DLD1 (cell line): Measurements from ENCODE around the gene CLDN3.

Experiments
- in situ Hi-C: cut with HindIII; loops from 2 replicates; pipeline ENCODE4 v1.10.0; 2017; ENCODE audit warnings: low sequenced_read_pairs

Gene CLDN3

DNA sequence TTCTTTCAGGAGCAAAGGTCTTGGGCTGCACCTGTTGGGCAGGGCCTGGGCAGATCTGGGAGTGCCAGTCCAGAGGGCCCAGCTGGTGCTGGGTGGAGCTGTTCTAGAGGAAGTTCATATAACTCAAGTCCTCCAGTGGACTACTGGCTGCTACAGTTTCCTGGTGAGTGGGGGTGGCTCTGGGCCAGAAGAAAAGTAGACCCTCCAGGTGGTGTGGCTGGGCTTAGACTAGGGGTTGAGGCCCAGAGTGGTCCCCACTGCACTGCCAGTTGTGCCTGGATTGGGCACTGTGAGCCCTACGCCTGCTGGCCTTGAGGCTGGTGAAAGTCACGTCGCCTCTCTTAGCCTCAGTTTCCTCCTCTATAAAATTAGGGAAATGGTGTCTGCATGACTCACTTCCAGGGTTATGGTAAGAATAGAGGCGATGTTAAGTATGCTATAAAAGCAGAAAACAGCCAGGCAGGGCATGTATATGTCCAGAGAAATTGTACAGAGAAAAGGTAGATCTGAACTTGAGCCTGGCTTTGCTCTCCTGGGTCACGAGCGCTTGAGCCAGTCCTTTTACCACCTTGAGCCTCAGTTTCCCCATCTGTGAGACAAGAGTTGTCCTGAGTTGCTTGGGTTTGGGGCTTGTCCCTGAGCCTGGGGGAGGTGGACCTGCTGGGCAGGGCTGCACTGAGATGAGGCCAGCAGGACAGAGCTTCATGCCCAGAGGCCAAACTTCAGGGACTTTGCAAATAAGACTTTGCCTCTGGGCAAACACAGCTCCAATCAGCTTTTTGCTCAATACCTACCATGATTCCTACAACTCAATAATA is 3.8 kb upstream of the CLDN3 start:
- in situ Hi-C loops: no loop called here

DNA sequence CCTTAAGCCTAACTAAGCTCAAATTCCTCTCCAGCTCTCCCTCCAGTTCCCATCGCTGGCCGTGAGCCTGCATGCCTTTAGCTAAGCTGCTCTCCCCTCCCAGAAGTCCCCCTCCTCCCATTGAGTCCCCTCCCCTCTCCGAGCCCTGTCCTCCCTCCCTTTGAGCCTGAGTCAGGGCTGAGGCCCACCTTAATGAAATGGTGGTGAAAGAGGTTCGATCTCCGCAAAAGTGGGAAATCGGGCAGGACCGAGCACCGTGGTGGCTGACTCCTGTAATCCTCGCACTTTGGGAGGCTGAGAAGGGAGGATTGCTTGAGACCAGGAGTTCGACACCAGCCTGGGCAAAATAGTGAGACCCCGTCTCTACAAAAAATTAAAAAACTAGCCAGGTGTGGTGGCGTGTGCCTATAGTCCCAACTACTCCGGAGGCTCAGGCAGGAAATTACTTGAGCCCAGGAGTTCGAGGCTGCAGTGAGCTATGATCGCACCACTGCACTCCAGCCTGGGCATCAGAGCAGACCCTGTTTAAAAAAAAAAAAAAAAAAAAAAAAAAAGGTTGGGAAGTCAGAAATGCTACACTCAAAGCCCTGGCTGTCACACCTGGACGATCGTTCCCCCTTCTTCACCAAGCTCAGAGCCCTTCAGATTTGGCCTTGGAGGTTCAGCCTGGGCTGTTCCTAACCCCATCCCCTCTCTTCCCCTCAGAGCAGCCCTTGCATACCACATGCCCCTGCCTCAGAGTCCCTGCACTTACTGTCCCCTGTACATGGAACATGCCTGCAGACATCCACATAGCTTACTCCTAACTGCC is 995 bp upstream of the CLDN3 start:
- in situ Hi-C loops: no loop called here

DNA sequence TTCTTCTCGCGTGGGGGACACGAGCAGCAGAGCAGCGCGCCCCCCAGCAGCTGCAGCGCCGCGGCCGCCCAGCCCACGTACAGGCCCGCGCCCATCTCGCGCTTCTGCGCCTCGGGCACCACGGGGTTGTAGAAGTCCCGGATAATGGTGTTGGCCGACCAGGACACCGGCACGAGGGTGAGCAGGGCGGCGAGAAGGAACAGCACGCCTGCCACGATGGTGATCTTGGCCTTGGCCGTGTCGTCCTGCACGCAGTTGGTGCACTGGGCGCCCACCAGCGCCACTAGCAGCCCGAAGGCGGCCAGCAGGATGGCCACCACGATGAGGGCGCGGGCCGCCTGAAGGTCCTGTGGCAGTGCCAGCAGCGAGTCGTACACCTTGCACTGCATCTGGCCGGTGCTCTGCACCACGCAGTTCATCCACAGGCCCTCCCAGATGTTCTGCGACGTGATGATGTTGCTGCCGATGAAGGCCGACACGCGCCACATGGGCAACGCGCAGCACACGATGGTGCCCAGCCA is 529 bp downstream of the CLDN3 start:
- in situ Hi-C loops: no loop called here

DNA sequence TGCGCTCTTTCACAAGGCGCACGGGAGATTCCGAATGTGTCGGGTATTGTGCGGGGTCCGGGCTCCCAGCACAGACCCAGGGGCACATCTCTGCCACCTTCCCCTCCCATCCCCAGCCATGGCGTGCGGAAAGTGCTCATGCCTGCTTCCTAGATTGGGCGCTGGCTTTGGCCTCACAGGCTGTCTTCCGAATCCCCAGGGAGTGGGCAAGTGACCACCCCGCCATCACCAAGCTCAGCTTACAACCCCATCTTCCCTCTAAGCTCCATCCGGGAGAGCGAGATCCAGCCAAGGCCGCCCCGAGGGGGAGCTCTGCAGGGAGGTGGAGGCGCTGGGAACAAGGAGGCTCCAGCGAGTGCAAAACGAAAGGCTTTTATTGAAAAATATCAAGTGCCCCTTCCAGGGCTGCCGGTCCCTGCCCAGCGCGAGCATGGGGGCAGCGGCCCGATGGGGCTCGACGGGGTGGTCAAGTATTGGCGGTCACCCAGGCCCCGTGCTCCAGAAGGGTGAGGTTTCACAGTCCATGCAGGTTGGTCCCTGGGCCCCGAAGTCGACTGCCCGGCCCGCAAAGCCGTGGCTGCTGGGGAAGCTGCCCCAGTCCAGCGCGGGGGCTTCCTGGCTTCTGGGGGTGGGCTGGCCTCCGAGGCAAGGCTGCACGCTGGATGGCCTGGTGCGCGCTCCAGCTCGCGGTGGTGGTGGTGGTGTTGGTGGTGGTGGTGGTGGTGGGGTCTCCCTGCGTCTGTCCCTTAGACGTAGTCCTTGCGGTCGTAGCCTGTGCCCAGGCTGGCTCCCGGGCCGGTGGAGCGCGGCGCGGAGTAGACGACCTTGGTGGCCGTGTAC is 1.2 kb downstream of the CLDN3 start:
- in situ Hi-C loops: no loop called here

DNA sequence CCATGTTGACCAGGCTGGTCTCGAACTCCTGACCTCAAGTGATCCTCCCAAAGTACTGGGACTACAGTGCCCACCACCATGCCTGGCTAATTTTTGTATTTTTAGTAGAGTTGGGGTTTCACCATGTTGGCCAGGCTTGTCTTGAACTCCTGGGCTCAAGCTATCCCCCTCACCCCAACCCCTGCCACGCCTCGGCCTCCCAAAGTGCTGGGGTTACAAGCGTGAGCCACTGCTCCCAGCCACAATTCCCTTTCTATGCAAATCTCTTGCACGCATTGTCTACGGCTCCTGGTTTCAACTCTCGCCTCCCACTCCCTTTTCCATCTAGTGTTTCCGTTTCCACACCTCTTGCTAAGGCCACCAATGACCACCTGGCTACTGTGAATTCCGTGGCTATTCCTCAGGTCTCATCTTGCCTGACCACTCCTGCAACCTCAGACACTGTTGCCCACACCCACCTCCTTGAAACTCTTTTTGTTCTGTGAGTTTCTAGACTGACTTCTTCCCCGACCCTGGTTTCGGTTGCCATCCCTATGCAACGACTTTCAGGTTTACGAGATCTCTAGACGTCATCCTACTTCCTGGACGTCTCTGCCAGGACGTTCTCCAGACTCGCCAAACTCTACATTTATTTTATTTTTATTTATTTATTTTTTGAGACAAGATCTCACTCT is 3.4 kb downstream of the CLDN3 start:
- in situ Hi-C loops: no loop called here

DNA sequence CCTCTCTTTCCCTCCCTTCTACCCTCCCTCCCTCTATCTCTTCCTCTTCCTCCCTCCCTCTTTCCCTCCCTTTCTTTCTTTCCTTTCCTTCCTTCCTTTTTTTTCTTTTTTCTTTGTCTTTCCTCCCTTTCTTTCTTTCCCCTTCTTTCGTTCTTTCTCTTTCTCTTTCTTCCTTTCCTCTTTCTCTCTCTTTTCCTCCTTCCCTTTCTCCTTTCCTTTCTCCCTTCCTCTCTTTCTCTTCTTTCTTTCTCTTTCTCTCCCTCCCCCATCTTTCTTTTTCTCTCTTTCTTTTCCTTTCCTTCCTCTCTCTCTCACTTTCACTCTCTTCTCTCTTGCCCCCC is 7.4 kb downstream of the CLDN3 start:
- in situ Hi-C loops: no loop called here

DNA sequence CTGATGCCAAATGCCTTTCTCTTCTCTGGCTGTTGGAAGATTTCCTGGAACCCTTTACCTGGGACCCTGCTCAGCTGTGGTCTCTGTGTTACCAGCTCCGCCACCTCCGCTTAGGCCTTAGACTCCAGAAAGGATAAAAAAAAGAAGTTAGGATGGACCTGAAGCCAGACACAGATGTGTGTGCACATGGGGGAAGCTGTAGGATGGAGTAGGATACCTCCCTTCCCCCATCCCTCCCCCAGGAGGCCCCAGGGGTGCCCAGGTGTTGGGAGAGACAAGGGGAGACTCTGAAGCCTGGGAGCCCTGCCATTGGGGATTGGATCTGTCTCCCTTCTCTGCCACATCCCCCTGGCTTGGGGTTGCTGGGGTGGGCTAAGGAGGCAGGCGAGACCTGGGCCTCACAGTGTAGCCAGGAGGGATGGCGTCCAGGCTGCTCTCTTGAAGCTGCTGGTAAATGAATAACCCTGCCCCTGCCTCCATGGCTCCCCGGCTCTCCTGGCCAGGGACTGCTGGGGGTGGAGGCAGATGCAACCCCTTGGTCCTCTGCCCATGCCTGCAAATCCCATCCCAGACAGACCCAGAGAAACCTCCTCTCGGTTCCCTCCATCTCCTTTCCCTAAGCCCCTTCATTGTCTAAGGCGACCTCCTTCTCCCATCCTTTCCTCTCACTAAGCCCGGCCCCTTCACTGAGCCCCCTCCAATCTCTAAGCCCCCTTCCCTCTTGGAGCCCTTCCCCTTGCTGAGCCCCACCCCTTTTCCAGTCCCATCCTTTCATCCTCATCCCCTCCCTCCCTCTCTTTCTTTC is 8.0 kb downstream of the CLDN3 start:
- in situ Hi-C loops: no loop called here

DNA sequence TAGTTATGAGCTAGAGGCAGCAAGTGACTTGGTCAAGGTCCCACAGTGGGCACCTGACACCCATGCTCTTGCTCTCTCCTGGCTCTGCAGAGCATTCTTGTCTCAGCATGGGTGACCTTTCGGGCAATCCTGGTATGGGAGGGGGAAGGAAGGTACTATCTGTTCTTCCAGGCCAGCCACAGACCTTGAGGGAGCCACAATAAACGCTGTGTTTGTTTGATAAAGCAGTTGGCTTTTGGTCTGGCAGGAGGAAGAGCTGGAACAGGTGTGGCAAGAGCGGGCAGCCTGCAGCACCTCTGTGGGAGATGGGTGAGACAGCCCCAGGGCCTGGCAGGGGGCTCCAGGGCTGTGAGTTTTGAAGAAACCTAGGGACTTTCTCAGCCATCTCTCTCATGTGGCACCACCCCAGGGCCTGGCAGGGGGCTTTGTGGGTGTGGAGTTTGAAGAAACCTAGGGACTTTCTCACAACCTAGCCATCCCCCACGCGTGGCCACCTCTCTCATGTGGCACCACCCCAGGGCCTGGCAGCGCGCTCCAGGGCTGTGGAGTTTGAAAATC is 11.4 kb downstream of the CLDN3 start:
- in situ Hi-C loops: no loop called here

DNA sequence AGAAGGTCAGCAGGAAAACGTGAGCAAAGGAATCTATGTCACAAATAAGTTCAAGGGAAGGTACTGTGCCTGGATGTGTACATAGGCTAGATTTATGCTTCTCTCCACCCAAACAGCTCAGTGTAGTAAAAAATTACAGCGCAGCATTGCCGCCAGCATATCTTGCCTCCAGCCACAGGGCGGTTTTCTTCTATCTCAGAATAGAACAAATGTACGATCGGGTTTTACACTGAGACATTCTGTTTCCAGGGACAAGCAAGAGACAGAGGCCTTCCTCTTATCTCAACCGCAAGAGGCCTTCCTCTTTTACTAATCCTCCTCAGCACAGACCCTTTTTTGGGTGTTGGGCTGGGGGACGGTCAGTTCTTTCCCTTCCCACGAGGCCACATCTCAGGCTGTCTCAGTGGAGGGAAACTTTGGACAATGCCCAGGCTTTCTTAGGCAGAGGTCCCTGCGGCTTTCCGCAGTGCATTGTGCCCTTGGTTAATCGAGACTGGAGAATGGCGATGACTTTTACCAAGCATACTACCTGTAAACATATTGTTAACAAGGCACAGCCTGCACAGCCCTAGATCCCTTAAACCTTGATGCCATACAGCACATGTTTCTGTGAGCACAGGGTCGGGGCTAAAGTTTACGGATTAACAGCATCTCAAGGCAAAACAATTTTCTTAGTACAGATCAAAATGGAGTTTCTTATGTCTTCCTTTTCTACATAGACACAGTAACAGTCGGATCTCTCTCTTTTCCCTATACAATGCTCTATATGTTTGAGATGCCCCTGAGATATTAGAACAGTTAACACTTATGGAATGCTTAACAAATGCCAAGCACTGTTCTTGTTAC is 19.9 kb downstream of the CLDN3 start:
- in situ Hi-C loops: no loop called here

DNA sequence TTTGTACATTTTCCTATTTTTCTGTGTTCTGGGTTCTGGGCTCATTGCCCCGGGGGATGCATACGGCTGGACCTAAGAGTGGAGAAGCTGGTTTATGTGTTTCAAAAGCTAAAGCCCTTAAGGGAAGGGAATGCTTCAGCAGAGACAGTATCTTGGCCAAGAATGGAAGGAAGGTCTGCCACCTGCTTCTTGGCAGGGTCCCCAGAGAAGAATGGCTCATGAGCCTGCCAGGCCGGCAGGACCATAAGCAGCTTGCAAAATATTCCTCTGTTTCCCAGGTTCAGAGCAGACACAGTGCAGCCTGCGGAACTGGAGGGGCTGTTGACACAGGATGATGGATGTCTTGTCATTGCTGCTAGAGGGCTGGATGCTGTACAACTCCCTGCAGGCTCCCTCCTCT is 23.7 kb downstream of the CLDN3 start:
- in situ Hi-C loops: no loop called here

DNA sequence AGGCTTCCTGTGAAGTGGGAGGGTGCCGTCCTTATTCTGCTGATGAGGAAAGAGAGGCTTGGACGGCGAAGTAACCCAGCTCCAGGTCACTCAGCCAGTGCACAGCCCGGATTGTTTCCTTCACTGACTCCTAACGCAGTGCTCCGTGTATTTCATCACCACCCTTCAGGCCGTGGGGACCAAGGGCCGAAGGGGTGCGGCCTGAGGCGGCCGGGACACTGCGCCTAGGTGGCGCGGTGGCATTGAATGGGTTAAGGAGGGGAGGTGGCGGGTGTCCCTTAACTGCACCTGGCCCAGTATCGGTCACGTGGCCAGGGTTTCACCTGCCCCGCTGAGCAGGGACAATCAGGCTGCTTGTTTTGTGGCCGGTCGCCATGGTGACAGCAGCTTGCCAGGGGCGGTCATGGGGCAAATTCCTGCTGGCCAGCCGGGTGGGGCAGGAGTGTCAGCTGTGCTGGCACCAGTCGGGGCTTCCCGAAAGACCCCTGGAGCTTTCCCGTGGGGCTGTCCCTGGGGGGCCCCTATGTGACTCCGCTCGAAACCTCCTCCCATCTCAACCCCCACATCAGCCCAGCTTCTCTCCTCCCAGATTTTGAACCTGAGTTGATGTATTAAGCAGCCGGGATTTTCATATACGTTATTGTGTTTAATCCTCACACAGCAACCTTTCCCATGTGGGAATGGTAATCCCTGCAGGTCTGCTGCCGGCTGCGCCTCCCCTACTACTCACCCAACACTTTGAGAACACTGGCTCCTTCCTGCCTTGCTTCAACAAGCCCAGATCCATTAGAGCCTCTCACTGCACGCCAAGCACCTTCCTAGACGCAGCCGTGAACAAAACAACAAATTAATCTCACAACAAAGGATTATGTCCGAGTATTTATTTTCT is 27.1 kb downstream of the CLDN3 start:
- in situ Hi-C loops: no loop called here

DNA sequence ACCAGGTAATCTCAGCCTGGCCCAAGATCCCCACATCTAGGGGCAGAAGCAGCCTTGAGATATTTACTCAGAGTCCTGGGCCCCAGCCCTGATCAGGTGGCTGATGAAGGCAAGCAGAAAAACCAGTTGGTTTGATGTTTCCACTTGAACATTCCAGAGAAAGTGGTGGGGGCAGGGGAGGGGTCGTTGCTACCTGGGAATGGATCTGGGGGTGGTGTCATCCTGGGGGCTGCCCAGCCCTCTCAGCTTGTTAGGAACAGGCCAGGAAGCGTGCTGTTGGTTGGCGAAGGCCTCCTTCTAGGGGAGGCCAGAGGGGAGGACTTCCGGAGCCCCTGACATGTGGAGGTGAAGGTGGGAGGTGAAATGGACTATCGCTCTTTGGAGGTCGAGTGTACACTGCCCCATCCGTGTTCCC is 27.7 kb downstream of the CLDN3 start:
- in situ Hi-C loops: no loop called here

DNA sequence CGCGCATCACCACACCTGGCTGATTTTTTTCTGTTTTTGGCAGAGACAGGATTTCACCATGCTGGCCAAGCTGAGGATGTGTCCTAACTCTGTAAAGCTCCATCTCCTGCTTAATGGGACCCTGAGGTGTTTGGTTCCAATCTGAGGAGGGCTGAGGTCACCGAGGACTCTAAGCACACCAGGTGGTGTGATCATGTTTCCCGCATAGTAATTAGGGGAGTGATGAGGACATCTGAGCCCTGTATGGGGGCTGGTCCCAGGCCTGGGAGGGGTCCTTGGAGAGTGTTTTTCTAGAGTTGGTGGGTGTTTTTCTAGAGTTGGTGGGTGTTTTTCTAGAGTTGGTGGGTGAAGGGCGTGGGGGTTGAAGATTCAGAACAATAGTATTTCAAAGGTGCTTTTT is 28.5 kb downstream of the CLDN3 start:
- in situ Hi-C loops: no loop called here

DNA sequence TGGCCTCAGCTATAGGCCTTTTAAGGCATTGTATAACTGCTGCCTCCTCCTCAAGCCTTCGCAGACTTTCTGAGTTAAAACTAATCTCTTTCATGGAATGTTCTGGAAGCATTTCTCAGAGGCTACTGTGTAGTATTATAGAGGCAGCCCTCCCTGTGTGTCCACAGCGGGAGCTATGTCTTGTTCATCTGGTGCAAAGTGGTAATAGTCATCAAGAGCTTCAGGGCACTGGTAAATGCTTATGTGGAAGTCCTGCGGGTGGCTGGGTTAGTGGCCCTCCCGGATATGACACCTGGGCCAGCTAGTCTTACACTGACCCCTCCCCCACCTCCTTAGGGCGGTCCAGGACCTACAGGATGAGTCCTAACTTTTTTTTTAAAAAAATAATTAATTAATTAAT is 29.3 kb downstream of the CLDN3 start:
- in situ Hi-C loops: no loop called here

DNA sequence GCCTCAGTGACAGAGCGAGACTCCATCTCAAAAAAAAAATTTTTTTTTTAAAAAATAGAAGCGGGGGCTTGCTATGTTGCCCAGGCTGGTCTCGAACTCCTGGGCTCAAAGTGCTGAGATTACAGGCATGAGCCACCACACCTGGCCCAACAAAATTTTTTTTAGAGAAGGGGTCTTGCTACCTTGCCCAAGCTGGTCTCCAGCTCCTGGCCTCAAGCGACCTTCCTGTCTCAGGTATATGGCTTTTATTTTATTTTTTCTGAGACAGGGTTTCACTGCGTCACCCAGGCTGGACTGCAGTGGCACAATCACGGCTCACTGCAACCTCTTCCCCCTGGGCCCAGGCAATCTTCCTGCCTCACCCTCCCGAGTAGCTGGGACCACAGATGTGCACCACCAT is 29.9 kb downstream of the CLDN3 start:
- in situ Hi-C loops: no loop called here

DNA sequence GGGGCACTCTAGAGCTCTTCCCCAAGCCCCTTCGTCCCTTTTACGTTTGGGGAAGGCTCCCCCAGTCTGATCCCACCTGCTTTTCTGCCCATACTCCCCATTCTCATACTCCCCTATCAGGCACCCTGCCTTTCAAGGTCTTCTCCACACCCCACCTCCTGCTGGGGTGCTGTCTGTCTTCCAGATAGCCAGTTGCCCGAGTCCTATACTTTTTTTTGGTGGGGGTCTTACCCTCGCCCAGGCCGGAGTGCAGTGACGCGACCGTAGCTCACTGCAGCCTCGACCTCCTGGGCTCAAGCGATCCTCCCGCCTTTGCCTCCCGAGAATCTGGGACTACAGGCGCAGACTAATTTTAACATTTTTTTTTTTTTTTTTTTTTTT is 30.7 kb downstream of the CLDN3 start:
- in situ Hi-C loops: no loop called here

DNA sequence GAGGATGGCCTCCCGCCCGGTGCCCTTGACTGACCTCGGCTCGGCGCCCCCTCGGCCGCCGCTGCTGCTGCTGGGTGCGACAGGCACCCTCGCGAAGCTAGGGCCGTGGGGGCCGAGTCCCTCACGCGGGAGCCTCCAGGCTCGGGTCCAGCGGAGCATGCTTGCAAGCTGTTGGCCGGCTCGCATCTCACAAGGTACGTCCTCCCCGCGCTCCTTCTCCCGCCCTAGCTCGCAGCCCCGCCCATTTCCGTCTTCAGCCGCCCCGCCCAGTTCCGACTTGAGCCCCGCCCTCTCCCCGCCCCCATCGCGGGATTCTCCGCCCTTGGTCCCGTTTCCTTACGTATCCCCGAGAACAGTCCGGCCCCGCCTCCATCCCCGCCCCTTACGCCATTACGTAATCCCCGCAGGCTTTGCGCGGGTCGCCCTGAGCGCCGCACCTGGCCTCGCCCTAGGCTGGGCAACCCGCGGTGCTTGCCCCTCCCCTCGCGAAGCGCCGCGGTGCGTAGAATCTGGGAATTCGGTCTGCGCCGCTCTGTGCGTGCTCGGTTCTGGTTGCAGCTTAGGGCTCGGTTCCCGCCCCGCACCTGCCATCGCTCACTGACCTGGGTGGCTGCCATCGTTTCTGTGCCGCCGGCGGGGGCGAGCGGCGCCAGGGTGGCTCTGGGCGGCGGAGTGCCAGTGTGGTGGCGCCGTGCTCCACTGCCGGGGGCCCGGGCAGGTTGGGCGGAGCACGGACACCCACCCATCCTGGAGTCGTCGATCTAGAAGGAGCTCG is 31.3 kb downstream of the CLDN3 start, which contains the start of gene ABHD11:
ABHD11 (minus strand) TSS at position 191 of the 775 bp plus-strand sequence; CDS start at position 159, 32 bp downstream.
- in situ Hi-C loops: no loop called here
